ENCODE results near the gene COPS9. TPM values are rescaled to one million over a fixed set of nuclear protein-coding genes. Genes with fewer than 3 reads are reported as not detected.

The COPS9 gene
- total RNA-seq, 4 donors from 2014 or later: 65.4 to 243 (median 149) TPM

DNA sequence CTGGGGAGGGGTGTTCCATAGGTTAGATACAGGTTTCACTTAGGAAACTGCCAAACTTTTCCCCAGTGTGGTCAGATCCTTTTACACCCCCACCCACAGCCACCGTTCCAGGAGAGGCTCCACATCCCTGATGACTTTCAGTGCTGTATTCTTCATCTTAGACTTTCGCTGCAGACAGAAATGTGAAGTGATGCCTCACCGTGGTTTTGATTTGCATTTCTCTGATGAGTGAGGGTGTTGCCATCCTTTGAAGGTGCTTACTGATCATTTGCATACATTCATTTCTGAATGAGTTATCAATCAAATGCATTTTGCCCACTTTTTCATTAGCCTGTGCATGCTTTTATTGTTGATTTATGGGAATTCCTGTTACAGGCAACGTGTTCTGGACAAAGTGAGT is 14.9 kb downstream of the COPS9 start:
- TF ChIP-seq, protein P1, sequence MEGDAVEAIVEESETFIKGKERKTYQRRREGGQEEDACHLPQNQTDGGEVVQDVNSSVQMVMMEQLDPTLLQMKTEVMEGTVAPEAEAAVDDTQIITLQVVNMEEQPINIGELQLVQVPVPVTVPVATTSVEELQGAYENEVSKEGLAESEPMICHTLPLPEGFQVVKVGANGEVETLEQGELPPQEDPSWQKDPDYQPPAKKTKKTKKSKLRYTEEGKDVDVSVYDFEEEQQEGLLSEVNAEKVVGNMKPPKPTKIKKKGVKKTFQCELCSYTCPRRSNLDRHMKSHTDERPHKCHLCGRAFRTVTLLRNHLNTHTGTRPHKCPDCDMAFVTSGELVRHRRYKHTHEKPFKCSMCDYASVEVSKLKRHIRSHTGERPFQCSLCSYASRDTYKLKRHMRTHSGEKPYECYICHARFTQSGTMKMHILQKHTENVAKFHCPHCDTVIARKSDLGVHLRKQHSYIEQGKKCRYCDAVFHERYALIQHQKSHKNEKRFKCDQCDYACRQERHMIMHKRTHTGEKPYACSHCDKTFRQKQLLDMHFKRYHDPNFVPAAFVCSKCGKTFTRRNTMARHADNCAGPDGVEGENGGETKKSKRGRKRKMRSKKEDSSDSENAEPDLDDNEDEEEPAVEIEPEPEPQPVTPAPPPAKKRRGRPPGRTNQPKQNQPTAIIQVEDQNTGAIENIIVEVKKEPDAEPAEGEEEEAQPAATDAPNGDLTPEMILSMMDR (IDR thresholded peaks at IDR 0.05; ENCODE audit: low read depth): no peak

- TF ChIP-seq, protein P1 (IDR thresholded peaks at IDR 0.05; ENCODE audit: low read depth): no peak
Observed at GRCh38 chr2:240114233-240114632, 21.9 kb downstream of the COPS9 start.

DNA sequence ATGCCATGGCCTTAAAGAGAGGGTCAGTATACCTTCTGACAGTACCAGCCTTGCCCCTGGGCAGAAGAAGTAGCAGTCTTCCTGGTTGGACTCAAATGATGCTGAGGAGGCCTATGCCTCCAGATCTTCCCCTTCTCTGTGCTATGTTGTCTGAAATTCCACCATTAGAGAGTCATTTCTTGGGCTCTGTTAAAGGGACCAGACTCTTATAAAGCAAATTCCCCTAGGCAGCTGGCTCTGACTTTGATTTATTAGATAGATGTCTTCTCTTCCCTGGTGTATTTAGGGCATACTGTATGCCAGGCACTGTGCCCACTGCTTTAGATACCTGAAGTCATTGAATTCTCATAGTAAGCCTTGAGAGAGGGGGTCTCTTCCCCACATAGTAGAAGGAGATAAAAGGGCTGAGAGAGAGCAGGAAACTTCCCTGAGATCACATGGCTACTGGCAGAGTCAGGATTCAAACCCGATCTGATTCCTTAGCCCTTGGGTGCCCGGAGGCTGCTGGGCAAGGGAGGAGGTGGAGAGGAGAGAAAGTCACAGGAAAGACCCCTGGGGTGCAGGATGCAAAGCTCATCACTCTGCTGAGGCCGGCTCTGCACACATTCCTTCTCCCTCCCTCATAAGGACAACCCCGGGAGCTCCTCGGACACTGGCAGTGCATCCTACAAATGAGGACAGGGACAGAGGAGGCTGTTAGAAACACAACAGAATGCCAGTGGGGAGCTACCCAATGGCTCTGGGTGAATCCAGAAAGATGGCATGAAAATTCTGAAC is 23.0 kb downstream of the COPS9 start:
- TF ChIP-seq, protein P1 (IDR thresholded peaks at IDR 0.05; ENCODE audit: low read depth): no peak

- TF ChIP-seq, protein P1 (IDR thresholded peaks at IDR 0.05; ENCODE audit: low read depth): no peak
Observed at GRCh38 chr2:240111253-240111652, 24.9 kb downstream of the COPS9 start.

DNA sequence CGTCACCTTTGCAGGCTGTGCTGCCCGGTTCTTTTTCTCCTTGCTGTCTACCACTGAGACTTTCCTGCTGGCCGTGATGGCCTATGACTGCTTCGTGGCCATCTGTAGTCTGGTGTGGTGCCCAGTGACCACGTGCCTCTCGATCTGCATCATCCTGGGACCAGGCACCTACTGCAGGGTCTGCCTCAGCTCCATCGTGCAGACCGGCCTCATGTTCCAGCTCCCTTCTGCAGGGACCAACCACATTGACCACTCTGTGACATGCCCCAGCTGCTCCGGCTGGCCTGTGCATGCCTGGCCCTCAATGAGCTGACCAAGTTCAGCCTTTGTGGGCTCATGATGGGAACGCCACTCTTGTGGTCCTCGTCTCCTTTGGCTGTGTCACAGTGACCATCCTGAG is 26.7 kb downstream of the COPS9 start:
- TF ChIP-seq, protein P1 (IDR thresholded peaks at IDR 0.05; ENCODE audit: low read depth): no peak

DNA sequence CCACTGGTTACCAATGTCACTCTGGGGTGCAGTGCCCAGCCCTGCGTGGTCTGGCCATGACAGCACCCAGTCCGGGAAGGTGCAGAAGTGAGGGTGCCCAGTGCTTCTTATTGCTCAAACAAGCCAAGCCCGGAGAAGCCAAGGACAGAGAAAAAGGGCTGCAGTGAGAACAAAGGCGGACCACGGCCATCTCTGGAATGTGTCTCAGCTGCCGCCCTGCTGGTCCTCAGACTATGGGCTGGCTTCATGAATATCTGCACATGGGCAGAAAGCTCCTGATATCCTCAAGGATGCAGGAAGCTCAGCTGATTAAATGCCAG is 28.7 kb downstream of the COPS9 start:
- TF ChIP-seq, protein P1 (IDR thresholded peaks at IDR 0.05; ENCODE audit: low read depth): no peak

DNA sequence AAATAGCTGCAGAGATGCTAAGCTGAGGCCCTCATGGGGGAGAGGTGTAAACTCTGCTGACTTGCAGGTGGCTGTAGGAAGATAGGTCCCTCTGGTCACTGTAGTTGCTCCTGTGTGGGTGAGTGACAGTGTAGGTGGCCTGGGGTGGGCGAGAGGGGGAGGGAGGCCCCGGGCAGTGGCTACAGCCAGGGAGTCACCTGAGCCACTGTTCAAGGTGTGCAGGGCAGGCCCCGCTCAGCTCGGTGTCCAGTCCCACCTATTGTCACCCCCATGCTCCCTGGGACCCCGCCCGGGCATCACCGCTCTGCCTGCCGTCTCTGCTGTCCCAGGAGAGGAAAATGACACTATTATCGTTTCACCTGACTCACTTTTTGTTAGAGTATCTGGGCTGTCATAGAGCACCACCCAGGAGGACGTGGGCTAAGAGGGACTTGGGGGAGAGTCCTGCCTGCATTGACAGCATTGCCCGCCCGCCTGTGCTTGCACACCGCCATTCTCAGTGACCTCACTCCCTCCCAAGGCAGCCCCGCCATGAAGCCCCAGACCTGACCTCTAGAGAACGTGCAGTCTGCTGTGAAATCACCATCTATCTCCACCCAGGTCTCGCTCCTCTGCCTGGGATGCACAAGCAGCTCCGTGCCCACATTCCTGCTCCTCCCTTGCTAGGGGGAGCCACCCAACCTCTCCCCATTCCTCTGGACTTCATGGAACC is 29.2 kb downstream of the COPS9 start:
- TF ChIP-seq, protein P1 (IDR thresholded peaks at IDR 0.05; ENCODE audit: low read depth): no peak

Measured in subcutaneous adipose tissue (tissue), 4 donors.